DOHH2 (cell line): ENCODE results near the gene LGALS14.

Source experiments
- CTCF ChIP-seq: fragments of 200-600 bp; sonication (generic); IDR thresholded peaks from one replicate; pipeline ENCODE4 v1.5.1; 2014; ENCODE audit warnings: antibody characterized with exemption, mild to moderate bottlenecking, low read depth, low read length; ENCODE audit not compliant: poor library complexity, severe bottlenecking
- EZH2phosphoT487 ChIP-seq: fragments of 200-600 bp; sonication (generic); IDR thresholded peaks from 2 replicates; pipeline ENCODE4 v1.6.1; 2017; ENCODE audit warnings: borderline replicate concordance, mild to moderate bottlenecking, antibody characterized with exemption, low read length, moderate library complexity, mixed read lengths

- TF ChIP-seq CTCF (no peak), EZH2phosphoT487 (no peak)
Observed at GRCh38 chr19:39727070-39727800, 23.0 kb downstream of the LGALS14 start.
